Hepatic stellate cell (primary cell): ENCODE measurements around the gene SYF2.
"Not testable (repeated sequence)": the region's sequence is repeated elsewhere in the genome, so short reads cannot be mapped to it uniquely, and the experiment has no call there.

ENCODE experiments used
- DNase-seq: peaks from one replicate; pipeline ENCODE4 v3.0.0; 2011; ENCODE audit warnings: low spot score

SYF2 gene

GRCh38 chr1:25206201-25206600 lies 26.1 kb downstream of the SYF2 start:
- DNase-seq: no peak

GRCh38 chr1:25205786-25206185 lies 26.5 kb downstream of the SYF2 start:
- DNase-seq: no peak

- peak; percentile 70 for DNase-seq
These were observed 27.4 kb downstream of the SYF2 start for GRCh38 chr1:25204797-25205480.

GRCh38 chr1:25201006-25201405 lies 31.3 kb downstream of the SYF2 start:
- no peak for DNase-seq

GRCh38 chr1:25199819-25200620 lies 32.3 kb downstream of the SYF2 start:
- DNase-seq: no peak

- peak; percentile 34 for DNase-seq
These were observed 33.5 kb downstream of the SYF2 start for GRCh38 chr1:25198663-25199252.

GRCh38 chr1:25197982-25198662 lies 34.2 kb downstream of the SYF2 start:
- no peak for DNase-seq

- DNase-seq: no peak
These were observed 34.9 kb downstream of the SYF2 start for GRCh38 chr1:25197235-25197975.

GRCh38 chr1:25196830-25197229 lies 35.5 kb downstream of the SYF2 start:
- no peak for DNase-seq

GRCh38 chr1:25195835-25196234 lies 36.5 kb downstream of the SYF2 start:
- no peak for DNase-seq

GRCh38 chr1:25194572-25195020 lies 37.7 kb downstream of the SYF2 start:
- no peak for DNase-seq

- DNase-seq: no peak
These were observed 38.2 kb downstream of the SYF2 start for GRCh38 chr1:25194054-25194453.

GRCh38 chr1:25193229-25193628 lies 39.1 kb downstream of the SYF2 start:
- no peak for DNase-seq

- DNase-seq: no peak
These were observed 40.1 kb downstream of the SYF2 start for GRCh38 chr1:25192154-25192553.

GRCh38 chr1:25190260-25190659 lies 42.0 kb downstream of the SYF2 start:
- no peak for DNase-seq

GRCh38 chr1:25187904-25188303 lies 44.4 kb downstream of the SYF2 start:
- DNase-seq: not testable (repeated sequence)

GRCh38 chr1:25187077-25187476 lies 45.2 kb downstream of the SYF2 start:
- no peak for DNase-seq

- no peak for DNase-seq
These were observed 45.9 kb downstream of the SYF2 start for GRCh38 chr1:25186161-25187007.

- no peak for DNase-seq
These were observed 46.7 kb downstream of the SYF2 start for GRCh38 chr1:25185409-25186160.
